Mesothelial cell of epicardium (in vitro differentiated cells): Measurements from ENCODE around the gene PIGM. TPM values are rescaled to one million over a fixed set of nuclear protein-coding genes. Genes with fewer than 3 reads are reported as not detected.

Experiments used
- DNase-seq, 2 experiments: peaks; one replicate each; pipeline ENCODE4 v3.0.0; 2021; ENCODE audit warnings: low spot score in 2 of 2; ENCODE audit not compliant: unreplicated experiment in 2 of 2
- H3K27ac Mint-ChIP-seq: 2 replicates; pipeline ENCODE4 v1.8.0; 2021; ENCODE audit warnings: mixed read lengths
- H3K27me3 Mint-ChIP-seq: 2 replicates; pipeline ENCODE4 v1.8.0; 2021; ENCODE audit warnings: low read depth, mixed read lengths
- H3K36me3 Mint-ChIP-seq: 2 replicates; pipeline ENCODE4 v1.8.0; 2021; ENCODE audit warnings: mixed read lengths
- H3K4me1 Mint-ChIP-seq: 2 replicates; pipeline ENCODE4 v1.8.0; 2021; ENCODE audit warnings: mixed read lengths
- H3K4me3 Mint-ChIP-seq: 2 replicates; pipeline ENCODE4 v1.8.0; 2021; ENCODE audit warnings: mild to moderate bottlenecking, moderate library complexity, mixed read lengths
- H3K9me3 Mint-ChIP-seq: 2 replicates; pipeline ENCODE4 v1.8.0; 2021; ENCODE audit warnings: mixed read lengths
- CTCF ChIP-seq: fragments of 200-600 bp; sonication (generic); IDR thresholded peaks from one replicate; pipeline ENCODE4 v1.5.0; 2021; ENCODE audit warnings: antibody characterized with exemption; ENCODE audit not compliant: unreplicated experiment
- total RNA-seq: library from RNA; stranded (reverse); gene quantifications from 3 replicates; pipeline ENCODE4 v1.2.1, GENCODE V29; 2021

Gene PIGM
- total RNA-seq, 1 donor from 2014 or later = 17.9 TPM

DNA sequence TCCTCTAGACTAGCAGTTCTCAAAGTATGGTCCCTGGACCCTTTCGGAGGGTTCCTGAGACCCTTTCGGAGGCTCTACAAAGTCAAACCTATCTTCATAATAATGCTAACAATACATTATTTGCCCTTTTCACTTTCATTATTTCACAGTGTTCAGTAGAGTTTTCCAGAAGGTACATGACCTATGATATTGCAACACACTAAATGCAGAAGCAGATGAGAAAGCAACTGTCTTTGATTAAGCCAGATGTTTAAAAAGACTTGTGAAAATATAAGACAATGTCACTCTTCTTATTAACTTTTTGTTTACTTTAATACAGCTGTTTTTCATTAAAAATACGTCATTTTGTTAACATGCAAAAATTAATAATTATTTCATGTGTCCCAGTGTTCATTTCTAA, 32.4 kb upstream of the PIGM start:
- peaks cover 9% of the 10 kb centered on the region for H3K4me1 Mint-ChIP-seq
- DNase-seq = no peak
- no peak overlapping the region for H3K27ac Mint-ChIP-seq
- H3K4me3 Mint-ChIP-seq = no peak overlapping the region
- peaks cover 19% of the 10 kb centered on the region for H3K27me3 Mint-ChIP-seq
- no peak for TF ChIP-seq CTCF
- H3K9me3 Mint-ChIP-seq = no peaks in the 10 kb centered on the region
- H3K36me3 Mint-ChIP-seq = no peaks in the 10 kb centered on the region

DNA sequence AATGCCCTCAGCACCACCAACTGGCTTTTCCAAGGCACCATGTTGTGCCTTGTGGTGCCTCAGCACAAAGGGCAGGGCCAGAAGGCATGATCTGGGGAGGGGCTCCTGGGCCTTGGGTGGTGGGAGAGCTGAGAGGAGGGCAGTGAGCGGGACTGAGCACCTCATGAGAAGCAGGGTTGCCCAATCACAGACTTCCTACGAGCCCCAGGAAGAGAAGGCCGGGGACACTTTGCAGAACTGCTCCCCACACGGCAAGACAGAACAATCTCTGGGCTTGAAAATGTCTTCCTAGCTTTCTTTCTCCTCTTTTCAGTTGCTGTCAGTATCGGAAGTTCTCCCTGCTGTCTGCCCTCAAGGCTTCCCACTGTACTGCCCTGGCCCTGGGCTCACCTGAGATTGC, 31.4 kb upstream of the PIGM start:
- TF ChIP-seq CTCF = no peak
- no peaks in the 10 kb centered on the region for H3K36me3 Mint-ChIP-seq
- H3K27ac Mint-ChIP-seq = no peak overlapping the region
- no peak overlapping the region for H3K4me3 Mint-ChIP-seq
- peaks cover 11% of the 10 kb centered on the region for H3K27me3 Mint-ChIP-seq
- H3K9me3 Mint-ChIP-seq = no peaks in the 10 kb centered on the region
- no peak for DNase-seq
- H3K4me1 Mint-ChIP-seq = peaks cover 9% of the 10 kb centered on the region

- Mint-ChIP-seq H3K27ac (no peak overlapping the region), H3K9me3 (no peaks in the 10 kb centered on the region)
Observed at GRCh38 chr1:160062230-160062532, 30.4 kb upstream of the PIGM start.

DNA sequence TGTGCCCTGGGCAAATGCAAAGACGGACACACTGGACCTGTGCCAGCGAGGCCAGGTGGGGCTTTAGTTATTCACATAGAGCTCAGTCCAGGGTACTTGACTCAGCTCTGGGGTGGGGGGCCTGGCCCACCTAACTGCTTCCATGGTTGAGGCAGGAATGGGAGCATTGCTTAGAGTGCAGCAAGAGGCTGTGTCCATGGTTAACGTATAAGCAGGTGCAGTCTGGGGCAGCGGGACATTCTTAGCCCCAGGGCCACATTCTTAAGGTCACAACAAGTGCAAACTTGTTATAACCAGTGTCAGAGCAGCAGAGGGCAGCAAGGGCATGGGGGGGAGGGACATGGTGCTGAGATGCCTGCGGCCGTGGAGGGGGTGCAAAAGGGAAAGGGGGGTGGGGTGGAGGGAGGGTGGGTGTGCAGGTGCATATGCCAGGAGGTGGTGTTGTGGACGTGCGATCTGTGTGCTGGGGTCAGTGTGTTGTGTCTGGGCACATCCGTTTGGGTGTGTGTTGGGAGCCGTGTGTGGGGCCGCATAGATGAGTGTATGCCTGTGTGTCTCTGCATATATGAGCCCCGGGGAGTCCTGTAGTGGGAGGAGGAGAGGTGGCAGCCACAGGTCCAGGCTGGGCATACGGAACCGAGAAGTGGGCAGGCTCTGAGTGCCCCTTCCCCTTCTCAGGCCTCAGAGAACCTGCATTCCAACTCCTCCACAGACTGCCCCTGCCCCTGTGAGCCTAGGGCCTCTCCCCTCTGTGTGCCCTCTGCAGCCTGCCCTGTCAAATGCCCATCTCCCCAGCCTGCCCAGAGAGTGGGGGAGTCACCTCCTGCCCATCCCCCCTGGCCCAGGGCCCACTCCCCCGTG, 29.8 kb upstream of the PIGM start:
- Mint-ChIP-seq H3K27me3 (peaks cover 7% of the 10 kb centered on the region), H3K4me1 (peaks cover 9% of the 10 kb centered on the region), H3K36me3 (no peaks in the 10 kb centered on the region), H3K27ac (no peak overlapping the region), H3K9me3 (no peaks in the 10 kb centered on the region), H3K4me3 (no peak overlapping the region)
- no peak for TF ChIP-seq CTCF
- DNase-seq = no peak

More at GRCh38 chr1:160062230-160062532, 30.4 kb upstream of the PIGM start:
- Mint-ChIP-seq H3K36me3 (no peaks in the 10 kb centered on the region), H3K4me3 (no peak overlapping the region), H3K27me3 (peaks cover 7% of the 10 kb centered on the region), H3K4me1 (peaks cover 9% of the 10 kb centered on the region)
- DNase-seq = no peak
- TF ChIP-seq CTCF = no peak

DNA sequence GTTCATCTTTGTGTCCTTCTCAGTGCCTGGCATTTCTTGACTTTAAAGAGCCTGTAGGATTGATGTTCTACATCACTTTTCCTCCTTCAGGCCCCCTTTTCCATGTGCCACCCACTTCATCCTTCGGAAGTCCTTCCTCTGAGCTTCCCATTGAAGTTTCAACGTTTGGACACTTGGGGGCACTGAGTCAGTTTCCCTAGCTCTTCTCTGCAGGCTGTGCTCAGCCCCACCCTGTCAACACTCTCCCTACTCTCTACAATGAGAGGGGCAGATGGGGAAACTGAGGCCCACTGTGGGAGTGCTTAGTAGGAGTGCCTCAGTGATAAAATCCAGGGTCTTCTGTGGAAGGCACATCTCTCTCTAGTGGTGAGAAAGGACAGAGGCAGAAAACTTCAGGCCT, 26.3 kb upstream of the PIGM start:
- Mint-ChIP-seq H3K27me3 (peaks cover 20% of the 10 kb centered on the region), H3K27ac (no peak overlapping the region), H3K4me1 (peaks cover 13% of the 10 kb centered on the region), H3K36me3 (no peaks in the 10 kb centered on the region), H3K9me3 (no peaks in the 10 kb centered on the region), H3K4me3 (no peak overlapping the region)
- no peak for DNase-seq
- TF ChIP-seq CTCF = no peak
